Erythroblast (primary cell): ENCODE results near the gene MAMDC2.
A peak's percentile ranks its signal among the peaks of the same experiment; 100 is the strongest.

Source experiments
- DNase-seq, 2 experiments: peaks; one replicate each; lab custom pipeline; 2025; lab: John Stamatoyannopoulos, UW
- GATA1 ChIP-seq: IDR thresholded peaks from 2 replicates; pipeline ENCODE4 v1.6.1; 2011; ENCODE audit warnings: low read depth, mild to moderate bottlenecking, control low read depth, low read length, moderate library complexity
- POLR2A ChIP-seq: IDR thresholded peaks from 2 replicates; pipeline ENCODE4 v1.6.1; 2011; ENCODE audit warnings: mild to moderate bottlenecking, low read length

The MAMDC2 gene

GRCh38 chr9:70092190-70092589 is 48.5 kb downstream of the MAMDC2 start:
- no peak for DNase-seq
- no peak for TF ChIP-seq POLR2A

GRCh38 chr9:70093095-70093494 is 49.4 kb downstream of the MAMDC2 start:
- DNase-seq = no peak
- no peak for TF ChIP-seq POLR2A
- no peak for TF ChIP-seq GATA1

- no peak for DNase-seq
- no peak for TF ChIP-seq POLR2A
- no peak for TF ChIP-seq GATA1
Observed at GRCh38 chr9:70093944-70094343, 50.3 kb downstream of the MAMDC2 start.

GRCh38 chr9:70094747-70095146 is 51.1 kb downstream of the MAMDC2 start:
- TF ChIP-seq GATA1 = no peak
- TF ChIP-seq POLR2A = no peak
- DNase-seq = no peak

GRCh38 chr9:70097187-70097586 is 53.5 kb downstream of the MAMDC2 start:
- TF ChIP-seq POLR2A = no peak
- TF ChIP-seq GATA1 = no peak
- no peak for DNase-seq

- DNase-seq = no peak
- TF ChIP-seq GATA1 = no peak
- no peak for TF ChIP-seq POLR2A
Observed at GRCh38 chr9:70100362-70100761, 56.7 kb downstream of the MAMDC2 start.

- TF ChIP-seq POLR2A (no peak), GATA1 (no peak)
- no peak for DNase-seq
Observed at GRCh38 chr9:70101265-70101664, 57.6 kb downstream of the MAMDC2 start.

- DNase-seq = no peak
- no peak for TF ChIP-seq POLR2A
- TF ChIP-seq GATA1 = no peak
Observed at GRCh38 chr9:70105147-70105546, 61.5 kb downstream of the MAMDC2 start.

- no peak for TF ChIP-seq GATA1
- TF ChIP-seq POLR2A = no peak
- DNase-seq = no peak
Observed at GRCh38 chr9:70106571-70106970, 62.9 kb downstream of the MAMDC2 start.

- no peak for DNase-seq
- TF ChIP-seq POLR2A = no peak
Observed at GRCh38 chr9:70107558-70107957, 63.9 kb downstream of the MAMDC2 start.

- no peak for TF ChIP-seq POLR2A
- TF ChIP-seq GATA1 = no peak
- DNase-seq = no peak
Observed at GRCh38 chr9:70108181-70108580, 64.5 kb downstream of the MAMDC2 start.

- no peak for TF ChIP-seq POLR2A
- TF ChIP-seq GATA1 = no peak
- no peak for DNase-seq
Observed at GRCh38 chr9:70110194-70111041, 66.8 kb downstream of the MAMDC2 start.

GRCh38 chr9:70111042-70111602 is 67.5 kb downstream of the MAMDC2 start:
- peak; percentile 40 to 71 for DNase-seq

GRCh38 chr9:70111641-70112236 is 68.1 kb downstream of the MAMDC2 start:
- TF ChIP-seq POLR2A (no peak), GATA1 (no peak)
- no peak for DNase-seq

More at GRCh38 chr9:70111042-70111602, 67.5 kb downstream of the MAMDC2 start:
- TF ChIP-seq POLR2A = no peak
- TF ChIP-seq GATA1 = no peak
